IMR-90 (cell line): ENCODE measurements around the gene GPR142. TPM values are rescaled to one million over a fixed set of nuclear protein-coding genes. Genes with fewer than 3 reads are reported as not detected.

Experiments used
- ATAC-seq: fragments of 200-7000 bp; cut with Tn5 transposase; 2 replicates; pipeline ENCODE4 v1.9.1; 2020; ENCODE audit warnings: low read depth, mild to moderate bottlenecking, moderate library complexity
- BruUV-seq: library from RNA; stranded (reverse); fragments of 400-500 nt; replicated peaks from 2 replicates; lab custom pipeline; 2021; lab: Mats Ljungman, UMichigan
- CTCF ChIA-PET: fragments of 300-600 bp; formaldehyde crosslinking; extraction: SDS; loops from one replicate; lab custom pipeline; 2021; ENCODE audit warnings: antibody characterized with exemption; lab: Yijun Ruan, JAX
- POLR2A ChIA-PET: fragments of 300-600 bp; sonication (Branson Sonifier 250); formaldehyde crosslinking; loops from one replicate; lab custom pipeline; 2022; ENCODE audit warnings: antibody characterized with exemption; ENCODE audit not compliant: unreplicated experiment; lab: Charles Lee
- DNase-seq: peaks from one replicate; pipeline ENCODE4 v3.0.0; 2013
- H2AFZ ChIP-seq: replicated peaks from 2 replicates; pipeline ENCODE3; 2013; ENCODE audit warnings: low read length, mild to moderate bottlenecking; ENCODE audit not compliant: poor library complexity
- H2AK5ac ChIP-seq: 2 replicates; pipeline ENCODE4 v1.6.1; 2013; ENCODE audit warnings: low read depth, low read length, inconsistent platforms
- H2AK9ac ChIP-seq: replicated peaks from 2 replicates; pipeline ENCODE3; 2013; ENCODE audit warnings: mild to moderate bottlenecking, low read depth, low read length, moderate library complexity; ENCODE audit not compliant: poor library complexity
- H2BK120ac ChIP-seq: 2 replicates; pipeline ENCODE4 v1.6.1; 2013; ENCODE audit warnings: low read depth, low read length, inconsistent platforms
- H2BK15ac ChIP-seq: 3 replicates; pipeline ENCODE4 v1.6.1; 2013; ENCODE audit warnings: low read depth, low read length, inconsistent platforms
- H2BK20ac ChIP-seq: 2 replicates; pipeline ENCODE4 v1.6.1; 2013; ENCODE audit warnings: low read depth, mild to moderate bottlenecking, inconsistent platforms, low read length, moderate library complexity
- H2BK5ac ChIP-seq: 2 replicates; pipeline ENCODE4 v1.6.1; 2013; ENCODE audit warnings: mild to moderate bottlenecking, low read depth, low read length, inconsistent platforms; ENCODE audit not compliant: poor library complexity, severe bottlenecking
- H3K14ac ChIP-seq: replicated peaks from 2 replicates; pipeline ENCODE4 v1.6.1; 2013; ENCODE audit warnings: low read depth, low read length, inconsistent platforms
- H3K18ac ChIP-seq: 2 replicates; pipeline ENCODE4 v1.6.1; 2013; ENCODE audit warnings: low read depth, low read length, control low read depth
- H3K23ac ChIP-seq: 2 replicates; pipeline ENCODE4 v1.6.1; 2013; ENCODE audit warnings: low read depth, low read length, inconsistent platforms
- H3K27ac ChIP-seq: 2 replicates; pipeline ENCODE4 v1.5.1; 2013; ENCODE audit warnings: mild to moderate bottlenecking, control low read depth, low read length; ENCODE audit not compliant: insufficient read depth
- H3K27me3 ChIP-seq: 2 replicates; pipeline ENCODE4 v1.6.1; 2013; ENCODE audit warnings: low read length; ENCODE audit not compliant: control insufficient read depth, insufficient read depth
- H3K36me3 ChIP-seq: 2 replicates; pipeline ENCODE4 v1.6.1; 2013; ENCODE audit warnings: low read length, mixed read lengths; ENCODE audit not compliant: control insufficient read depth, insufficient read depth
- H3K4ac ChIP-seq: 2 replicates; pipeline ENCODE4 v1.6.1; 2013; ENCODE audit warnings: low read depth, low read length, inconsistent platforms
- H3K4me1 ChIP-seq: 2 replicates; pipeline ENCODE4 v1.6.1; 2013; ENCODE audit warnings: low read length, mixed read lengths; ENCODE audit not compliant: control insufficient read depth, insufficient read depth
- H3K4me2 ChIP-seq: 2 replicates; pipeline ENCODE4 v1.6.1; 2013; ENCODE audit warnings: low read depth, mild to moderate bottlenecking, control low read depth, low read length, moderate library complexity
- H3K4me3 ChIP-seq: 2 replicates; pipeline ENCODE4 v1.5.1; 2013; ENCODE audit warnings: low read depth, mild to moderate bottlenecking, control low read depth, low read length, moderate library complexity; ENCODE audit not compliant: insufficient read depth
- H3K56ac ChIP-seq: 2 replicates; pipeline ENCODE4 v1.6.1; 2013; ENCODE audit warnings: low read length, inconsistent platforms; ENCODE audit not compliant: insufficient read depth; ENCODE audit errors: extremely low read depth
- H3K79me1 ChIP-seq, 2 experiments: 2 replicates each; pipeline ENCODE4 v1.6.1; 2013; ENCODE audit warnings: low read length in 2 of 2, inconsistent platforms in 1 of 2, low read depth in 1 of 2
- H3K9ac ChIP-seq: 2 replicates; pipeline ENCODE4 v1.6.1; 2013; ENCODE audit warnings: low read depth, low read length, control low read depth
- H3K9me1 ChIP-seq: 2 replicates; pipeline ENCODE4 v1.6.1; 2013; ENCODE audit warnings: low read length, inconsistent platforms; ENCODE audit not compliant: insufficient read depth
- H3K9me3 ChIP-seq: 2 replicates; pipeline ENCODE4 v1.6.1; 2013; ENCODE audit warnings: low read length; ENCODE audit not compliant: control insufficient read depth, insufficient read depth
- H4K20me1 ChIP-seq: 2 replicates; pipeline ENCODE4 v1.6.1; 2013; ENCODE audit warnings: low read length, inconsistent platforms; ENCODE audit not compliant: insufficient read depth
- H4K5ac ChIP-seq: 2 replicates; pipeline ENCODE4 v1.6.1; 2013; ENCODE audit warnings: mild to moderate bottlenecking, low read depth, low read length, control low read depth
- H4K8ac ChIP-seq, 2 experiments: 2 replicates each; pipeline ENCODE4 v1.6.1; 2013; ENCODE audit warnings: low read depth in 2 of 2, low read length in 2 of 2, control low read depth in 1 of 2, inconsistent platforms in 1 of 2
- H4K91ac ChIP-seq: 2 replicates; pipeline ENCODE4 v1.6.1; 2013; ENCODE audit warnings: low read depth, low read length, inconsistent platforms; ENCODE audit not compliant: insufficient read depth
- CEBPB ChIP-seq: IDR thresholded peaks from 2 replicates; pipeline ENCODE4 v1.6.1; 2012; ENCODE audit warnings: low read depth, low read length, improper control_type of control experiment
- FOS ChIP-seq: fragments of 150-350 bp; IDR thresholded peaks from 2 replicates; pipeline ENCODE4 v1.6.1; 2016; ENCODE audit warnings: low read depth, low read length
- MAFK ChIP-seq: IDR thresholded peaks from 2 replicates; pipeline ENCODE4 v1.6.1; 2012; ENCODE audit warnings: low read depth, low read length, improper control_type of control experiment
- MAZ ChIP-seq: IDR thresholded peaks from 2 replicates; pipeline ENCODE4 v1.6.1; 2012; ENCODE audit warnings: low read depth, mild to moderate bottlenecking, low read length, improper control_type of control experiment, moderate library complexity, borderline replicate concordance
- NFE2L2 ChIP-seq: fragments of 150-350 bp; IDR thresholded peaks from 2 replicates; pipeline ENCODE4 v1.6.1; 2016; ENCODE audit warnings: low read depth, mild to moderate bottlenecking, low read length
- POLR2A ChIP-seq: IDR thresholded peaks from 2 replicates; pipeline ENCODE4 v1.6.1; 2012; ENCODE audit warnings: mild to moderate bottlenecking, low read depth, low read length
- RAD21 ChIP-seq: IDR thresholded peaks from 2 replicates; pipeline ENCODE4 v1.6.1; 2012; ENCODE audit warnings: low read length, improper control_type of control experiment
- RCOR1 ChIP-seq: IDR thresholded peaks from 2 replicates; pipeline ENCODE4 v1.6.1; 2012; ENCODE audit warnings: mild to moderate bottlenecking, low read length, improper control_type of control experiment; ENCODE audit not compliant: insufficient replicate concordance
- RFX5 ChIP-seq: IDR thresholded peaks from 2 replicates; pipeline ENCODE4 v1.8.0; 2012; ENCODE audit warnings: low read depth, mild to moderate bottlenecking, low read length, moderate library complexity
- SMC3 ChIP-seq: fragments of 150-350 bp; IDR thresholded peaks from 2 replicates; pipeline ENCODE4 v1.6.1; 2016; ENCODE audit warnings: low read depth, mild to moderate bottlenecking, antibody characterized with exemption, low read length, moderate library complexity
- WGBS, 2 experiments: methylation state at CpG; one replicate each; pipeline versions ENCODE4 v1.1.5 to v1.1.7; 2013; ENCODE audit warnings: missing lambda C conversion rate in 2 of 2; ENCODE audit not compliant: insufficient read length in 1 of 2; ENCODE audit errors: extremely low coverage in 2 of 2; 5-methylcytosine and 5-hydroxymethylcytosine counted together
- dilution Hi-C: fragments of 300-500 bp; cut with HindIII; formaldehyde crosslinking; loops from one replicate; pipeline ENCODE4 v1.14.3; 2018; ENCODE audit warnings: low sequenced_read_pairs; ENCODE audit not compliant: unreplicated experiment
- in situ Hi-C: fragments of 300-500 bp; cut with MboI; formaldehyde crosslinking; loops from 3 replicates; pipeline ENCODE4 v1.14.3; 2019; ENCODE audit warnings: low sequenced_read_pairs, inconsistent platforms, mixed read lengths
- intact Hi-C: fragments of 100-400 bp; cut with micrococcal nuclease; formaldehyde crosslinking; loops from 2 replicates; pipeline ENCODE4 v1.10.0; 2022
- polyA plus RNA-seq, 3 experiments: library from polyadenylated mRNA; depleted of rRNA; stranded (reverse); fragments of >200 nt; gene quantifications; 2 replicates each; pipeline ENCODE4 v1.2.3, GENCODE V29; 2012; ENCODE audit warnings: low replicate concordance in 1 of 3
- total RNA-seq: library from RNA; depleted of rRNA; stranded (reverse); fragments of >200 nt; gene quantifications from 2 replicates; pipeline ENCODE4 v1.2.3, GENCODE V29; 2012
- TF ChIP-seq, protein P1 (sequence below): conservative IDR thresholded peaks from 2 replicates; pipeline ENCODE4 v1.5.1; 2012; ENCODE audit warnings: mild to moderate bottlenecking, low read depth, low read length, improper control_type of control experiment
- TF ChIP-seq, protein P2 (sequence below): fragments of 150-350 bp; IDR thresholded peaks from 2 replicates; pipeline ENCODE4 v1.6.1; 2017; ENCODE audit warnings: mild to moderate bottlenecking, antibody characterized with exemption, low read length, low read depth

The GPR142 gene
- total and polyA plus RNA-seq, 2 of the 4 experiments (the other 2 are of a cell fraction): not detected

DNA sequence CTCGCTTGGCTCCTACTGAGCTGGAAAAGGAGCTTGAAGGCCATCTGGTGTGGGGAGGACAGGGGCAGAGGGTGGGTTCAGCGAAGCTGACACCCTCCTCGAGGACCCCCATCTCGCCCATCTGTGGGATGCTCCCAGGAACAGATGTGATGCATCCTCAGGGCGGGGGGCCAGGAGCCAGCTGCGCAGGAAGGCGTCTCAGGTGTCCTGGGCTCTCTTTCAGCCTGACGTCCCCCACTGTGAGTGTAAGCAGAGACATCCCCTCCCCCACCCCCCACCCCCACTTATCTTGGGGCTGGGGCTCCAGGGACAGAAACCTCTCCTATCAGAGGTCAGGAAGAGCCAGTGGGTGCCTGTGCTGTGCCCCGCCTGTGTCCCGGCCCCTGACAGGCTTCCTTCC is 25.1 kb upstream of the GPR142 start:
- Histone ChIP-seq H2AFZ (no peak overlapping the region), H4K91ac (no peak overlapping the region), H3K9me1 (no peaks in the 10 kb centered on the region), H2AK5ac (no peak overlapping the region), H3K23ac (no peak overlapping the region), H4K8ac (no peak overlapping the region), H3K4me1 (no peaks in the 10 kb centered on the region), H4K5ac (no peak overlapping the region), H4K20me1 (no peaks in the 10 kb centered on the region), H3K18ac (no peak overlapping the region), H2BK20ac (no peak overlapping the region), H3K79me1 (no peaks in the 10 kb centered on the region), H3K36me3 (no peaks in the 10 kb centered on the region), H3K27ac (no peak overlapping the region), H3K9me3 (no peaks in the 10 kb centered on the region), H2AK9ac (no peak overlapping the region), H3K56ac (no peak overlapping the region), H3K4ac (no peak overlapping the region), H2BK5ac (no peak overlapping the region), H2BK15ac (no peak overlapping the region), H3K27me3 (no peaks in the 10 kb centered on the region; the same call in 1 of the 2 replicates), H2BK120ac (no peak overlapping the region), H3K4me2 (no peak overlapping the region), H3K14ac (no peak overlapping the region), H3K4me3 (no peak overlapping the region), H3K9ac (no peak overlapping the region)
- TF ChIP-seq MAZ: no peak
- TF ChIP-seq MAFK: no peak
- no peak for TF ChIP-seq FOS
- no peak for TF ChIP-seq POLR2A
- TF ChIP-seq, protein P1, sequence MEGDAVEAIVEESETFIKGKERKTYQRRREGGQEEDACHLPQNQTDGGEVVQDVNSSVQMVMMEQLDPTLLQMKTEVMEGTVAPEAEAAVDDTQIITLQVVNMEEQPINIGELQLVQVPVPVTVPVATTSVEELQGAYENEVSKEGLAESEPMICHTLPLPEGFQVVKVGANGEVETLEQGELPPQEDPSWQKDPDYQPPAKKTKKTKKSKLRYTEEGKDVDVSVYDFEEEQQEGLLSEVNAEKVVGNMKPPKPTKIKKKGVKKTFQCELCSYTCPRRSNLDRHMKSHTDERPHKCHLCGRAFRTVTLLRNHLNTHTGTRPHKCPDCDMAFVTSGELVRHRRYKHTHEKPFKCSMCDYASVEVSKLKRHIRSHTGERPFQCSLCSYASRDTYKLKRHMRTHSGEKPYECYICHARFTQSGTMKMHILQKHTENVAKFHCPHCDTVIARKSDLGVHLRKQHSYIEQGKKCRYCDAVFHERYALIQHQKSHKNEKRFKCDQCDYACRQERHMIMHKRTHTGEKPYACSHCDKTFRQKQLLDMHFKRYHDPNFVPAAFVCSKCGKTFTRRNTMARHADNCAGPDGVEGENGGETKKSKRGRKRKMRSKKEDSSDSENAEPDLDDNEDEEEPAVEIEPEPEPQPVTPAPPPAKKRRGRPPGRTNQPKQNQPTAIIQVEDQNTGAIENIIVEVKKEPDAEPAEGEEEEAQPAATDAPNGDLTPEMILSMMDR: no peak
- no peak for TF ChIP-seq RAD21
- no peak for TF ChIP-seq SMC3
- no peak for TF ChIP-seq RFX5
- TF ChIP-seq, protein P2, sequence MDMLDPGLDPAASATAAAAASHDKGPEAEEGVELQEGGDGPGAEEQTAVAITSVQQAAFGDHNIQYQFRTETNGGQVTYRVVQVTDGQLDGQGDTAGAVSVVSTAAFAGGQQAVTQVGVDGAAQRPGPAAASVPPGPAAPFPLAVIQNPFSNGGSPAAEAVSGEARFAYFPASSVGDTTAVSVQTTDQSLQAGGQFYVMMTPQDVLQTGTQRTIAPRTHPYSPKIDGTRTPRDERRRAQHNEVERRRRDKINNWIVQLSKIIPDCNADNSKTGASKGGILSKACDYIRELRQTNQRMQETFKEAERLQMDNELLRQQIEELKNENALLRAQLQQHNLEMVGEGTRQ: no peak
- no peak for TF ChIP-seq CEBPB
- TF ChIP-seq NFE2L2: no peak
- TF ChIP-seq RCOR1: no peak
- ChIA-PET POLR2A (no interaction called here), CTCF (no interaction called here)
- no CpG with 5 or more reads among the region's 10 CpGs for WGBS, 2 experiments
- no peak for DNase-seq
- in situ Hi-C loops (no loop called here), intact Hi-C loops (no loop called here), dilution Hi-C loops (no loop called here)
- BruUV-seq: no TSS peak
- no peak for ATAC-seq
